HL-60/S4 treated with phorbol 12-myristate 13-acetate at 8.2 ng/mL for 4 days and 3 days (cell line): ENCODE results near the gene NOS3.

Experiments
- in situ Hi-C: fragments of 300-500 bp; cut with MboI; formaldehyde crosslinking; loops from 2 replicates; pipeline ENCODE4 v1.15.0; 2022; ENCODE audit warnings: low sequenced_read_pairs

The NOS3 gene

GRCh38 chr7:150963707-150964559, 26.9 kb upstream of the NOS3 start:
- in situ Hi-C loops = no loop called here

- in situ Hi-C loops = no loop called here
Measured at GRCh38 chr7:150964593-150965111, 26.2 kb upstream of the NOS3 start.

DNA sequence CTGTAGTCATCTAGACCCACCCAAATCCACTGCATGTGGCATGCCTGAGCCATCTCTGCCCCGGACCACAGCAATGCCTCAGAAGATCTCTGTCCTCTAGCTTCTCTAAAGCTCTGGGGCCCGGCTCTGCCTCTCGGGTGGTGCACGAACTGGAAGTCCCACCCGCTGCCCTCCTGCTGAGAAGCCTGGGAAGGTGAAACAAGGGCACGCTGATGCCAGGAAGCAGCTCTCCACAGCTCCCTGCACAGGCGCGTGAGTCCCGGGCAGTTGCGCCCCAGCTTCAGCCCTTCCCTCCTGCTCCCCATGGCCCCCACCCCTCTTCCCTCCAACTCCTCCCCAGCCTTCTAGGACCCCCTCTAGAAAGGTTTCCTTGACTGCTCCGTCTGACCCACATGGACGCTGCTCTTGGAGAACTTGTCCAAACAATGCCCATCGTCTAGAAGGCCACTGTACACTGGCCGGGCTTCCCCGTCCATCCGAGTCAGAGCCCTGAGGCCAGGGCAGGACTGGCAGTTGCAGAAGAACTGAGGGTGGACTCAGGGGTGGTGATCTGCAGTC, 25.5 kb upstream of the NOS3 start:
- in situ Hi-C loops = no loop called here

DNA sequence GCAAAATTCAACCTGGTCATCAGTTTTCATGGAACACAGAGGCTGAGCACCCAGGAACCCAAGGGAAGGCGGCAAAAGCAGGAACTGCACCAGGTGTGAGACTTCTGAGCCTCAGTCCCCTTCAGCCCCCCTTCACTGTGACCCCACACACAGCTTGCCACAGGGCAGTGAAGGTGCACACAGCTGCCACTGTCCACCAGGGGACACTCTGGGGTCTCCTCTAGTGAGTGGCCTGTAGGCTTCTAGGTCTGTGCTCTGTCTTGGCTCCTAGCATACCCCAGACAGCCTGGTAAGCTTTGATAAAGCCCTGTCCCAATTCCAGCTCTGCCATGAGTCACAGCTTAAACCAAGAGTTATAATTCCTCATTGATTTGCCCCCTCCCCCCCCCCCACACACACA, 24.8 kb upstream of the NOS3 start:
- in situ Hi-C loops = no loop called here

GRCh38 chr7:150967349-150967748, 23.5 kb upstream of the NOS3 start:
- in situ Hi-C loops = no loop called here

GRCh38 chr7:150968056-150968733, 22.6 kb upstream of the NOS3 start:
- in situ Hi-C loops = no loop called here

DNA sequence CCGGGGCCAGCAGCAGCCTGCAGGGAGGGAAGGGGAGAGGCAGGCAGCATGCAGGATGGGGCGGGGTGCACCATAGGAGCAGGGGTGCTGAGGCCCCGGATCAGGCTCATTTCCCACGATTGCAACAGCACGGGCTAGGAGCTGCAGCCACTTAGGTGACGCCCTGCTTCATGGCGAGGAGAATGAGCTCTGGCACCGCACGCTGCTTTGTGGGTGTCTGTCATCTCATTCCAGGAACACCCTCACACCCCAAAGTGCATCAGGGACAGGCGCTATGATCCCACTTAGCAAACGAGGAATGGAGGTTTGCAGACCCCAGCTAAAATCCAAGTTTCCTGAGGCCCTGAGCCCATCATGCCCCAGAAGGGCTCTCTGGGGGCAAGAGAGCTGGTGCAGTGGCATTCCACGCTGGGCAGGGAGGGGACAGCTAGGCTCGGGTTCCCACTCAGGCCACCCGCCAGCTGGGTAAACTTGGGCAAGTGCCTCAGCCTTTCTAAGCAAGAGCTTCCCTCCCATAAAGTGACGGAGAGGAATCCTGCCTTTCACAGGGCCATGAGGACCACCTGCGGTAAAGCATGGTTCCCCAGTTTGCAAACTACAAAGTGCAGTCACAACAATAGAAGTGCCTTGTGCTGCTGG, 22.0 kb upstream of the NOS3 start:
- in situ Hi-C loops = no loop called here

DNA sequence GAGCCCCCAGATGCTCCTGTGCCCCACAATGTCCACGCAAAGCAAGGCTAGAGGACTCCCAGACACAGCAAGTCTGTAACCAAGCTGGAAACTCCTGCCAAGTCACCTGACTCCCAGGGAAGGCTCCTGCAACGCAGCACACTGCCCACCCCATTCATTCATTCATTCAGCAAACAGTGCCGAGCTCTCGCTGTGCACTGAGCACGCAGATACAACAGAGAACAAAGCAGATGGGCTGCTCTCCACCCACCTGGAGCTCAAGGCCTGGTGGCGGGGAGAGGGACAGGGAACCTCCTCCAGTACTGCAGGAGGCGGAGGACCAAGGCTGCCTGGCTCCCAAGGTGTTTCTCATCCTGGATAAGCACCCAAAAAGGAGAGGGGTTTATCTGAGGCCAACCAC, 21.3 kb upstream of the NOS3 start:
- in situ Hi-C loops = no loop called here

GRCh38 chr7:150970424-150970823, 20.4 kb upstream of the NOS3 start:
- in situ Hi-C loops = no loop called here

GRCh38 chr7:150971242-150972022, 19.4 kb upstream of the NOS3 start:
- in situ Hi-C loops = no loop called here

DNA sequence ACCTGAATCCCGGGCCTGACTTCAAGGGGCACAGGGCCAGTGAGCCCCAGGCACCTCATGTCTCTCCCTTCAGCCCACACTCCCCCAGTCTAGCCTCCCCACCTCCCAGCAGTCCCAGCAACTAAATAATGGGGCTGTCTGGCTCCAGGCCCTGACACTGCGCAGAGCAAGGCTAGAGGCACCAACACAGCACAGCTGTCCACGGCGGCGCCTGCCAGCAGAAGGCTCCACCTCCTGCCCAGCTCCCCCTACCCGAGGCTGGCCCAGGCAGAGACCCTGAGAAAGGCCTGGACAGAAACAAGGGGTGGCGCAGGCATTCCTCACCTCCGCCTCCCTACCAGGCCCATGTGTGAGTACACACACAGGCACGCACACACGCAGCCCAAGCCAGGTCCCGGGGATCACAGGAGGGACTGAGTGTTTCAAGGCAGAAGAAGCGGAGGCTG, 18.8 kb upstream of the NOS3 start:
- in situ Hi-C loops = no loop called here

DNA sequence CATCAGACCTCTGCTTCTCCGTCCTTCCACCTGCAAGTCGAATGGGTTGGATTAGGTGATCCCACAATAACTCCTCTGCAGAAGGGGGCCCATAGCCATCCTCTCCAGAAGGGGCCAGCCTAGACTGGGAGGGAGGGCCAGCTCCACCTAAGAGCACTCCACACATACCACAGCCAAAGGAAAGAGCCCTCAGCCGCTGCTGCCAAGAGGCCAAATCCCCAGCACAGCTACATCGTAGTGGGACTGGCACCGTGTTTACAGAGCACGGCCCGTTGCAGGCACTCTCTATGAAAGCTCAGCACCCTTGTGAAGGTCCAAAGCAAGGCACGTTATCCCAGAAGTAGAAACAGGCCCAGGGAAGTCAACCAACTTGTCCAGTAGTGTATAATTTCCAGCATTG, 18.1 kb upstream of the NOS3 start:
- in situ Hi-C loops = no loop called here

- in situ Hi-C loops = no loop called here
Measured at GRCh38 chr7:150973571-150974451, 17.0 kb upstream of the NOS3 start.

DNA sequence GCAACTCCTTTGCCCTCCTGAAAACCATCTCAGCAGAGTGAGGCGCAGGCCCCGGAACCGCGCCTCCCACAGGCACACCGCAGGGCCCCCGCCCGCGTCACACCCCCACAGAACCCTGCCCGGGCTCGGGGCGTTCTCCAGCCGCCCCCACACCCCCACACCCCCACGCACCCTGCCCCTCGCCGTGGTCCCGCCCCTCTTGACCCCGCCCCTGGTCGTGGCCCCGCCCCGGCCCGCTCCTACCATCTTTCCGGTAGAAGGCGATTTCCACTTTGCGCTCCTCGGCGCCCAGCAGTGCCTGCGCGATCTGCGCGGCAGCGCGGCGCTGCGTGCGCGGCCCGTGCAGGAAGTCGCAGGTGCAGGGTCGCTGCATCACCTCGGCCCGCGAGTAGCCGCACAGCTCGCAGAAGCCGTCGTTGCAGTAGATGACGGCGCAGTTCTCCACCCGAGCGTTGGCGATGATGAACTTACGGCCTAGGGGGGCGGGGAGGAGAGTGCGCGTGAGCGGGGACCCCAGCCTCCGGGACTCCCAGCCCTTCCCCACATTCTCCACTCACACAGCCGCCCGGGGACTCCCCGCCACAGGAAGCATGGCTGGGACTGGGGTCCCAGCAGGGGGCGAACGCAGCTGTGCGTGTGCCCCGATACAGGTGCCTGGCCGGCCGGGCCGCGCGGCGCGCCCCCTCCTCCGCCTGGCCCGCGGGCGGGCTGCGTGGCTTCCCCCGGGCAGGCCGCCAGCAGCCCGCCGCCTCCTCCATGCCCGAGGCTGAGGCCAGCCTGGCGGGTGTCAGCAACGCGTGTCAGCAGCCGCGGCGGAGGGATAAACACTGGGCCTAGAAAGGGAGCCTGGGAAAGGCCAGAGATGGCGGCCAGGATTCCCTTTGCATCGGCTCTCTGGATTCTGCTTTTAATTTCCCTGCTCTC, 16.1 kb upstream of the NOS3 start:
- in situ Hi-C loops = loop anchor here (25.0 kb wide), 1 partner anchor 537 kb away; no protein-coding TSS in a partner anchor

GRCh38 chr7:150975536-150976319, 15.1 kb upstream of the NOS3 start:
- in situ Hi-C loops = loop anchor here (25.0 kb wide), 1 partner anchor 538 kb away; no protein-coding TSS in a partner anchor

- in situ Hi-C loops = loop anchor here (25.0 kb wide), 1 partner anchor 539 kb away; no protein-coding TSS in a partner anchor
Measured at GRCh38 chr7:150976529-150977381, 14.1 kb upstream of the NOS3 start.
